Karpas-422 (cell line): ENCODE data around the gene ARHGEF4. TPM values are rescaled to one million over a fixed set of nuclear protein-coding genes. Genes with fewer than 3 reads are reported as not detected.

Experiments
- DNase-seq: peaks from one replicate; pipeline ENCODE4 v3.0.0-alpha.2; 2015
- H2AFZ ChIP-seq: fragments of 200-600 bp; sonication (generic); 2 replicates; pipeline ENCODE4 v1.6.1; 2014; ENCODE audit warnings: antibody characterized with exemption, low read length, mixed read lengths
- H3K27ac ChIP-seq: fragments of 200-600 bp; sonication (generic); 2 replicates; pipeline ENCODE4 v1.5.1; 2014; ENCODE audit warnings: mild to moderate bottlenecking, low read length, moderate library complexity
- H3K27me3 ChIP-seq: fragments of 200-600 bp; sonication (generic); 2 replicates; pipeline ENCODE4 v1.6.1; 2014; ENCODE audit warnings: low read length, mixed read lengths
- H3K36me3 ChIP-seq: fragments of 200-600 bp; sonication (generic); 2 replicates; pipeline ENCODE4 v1.6.1; 2014; ENCODE audit warnings: low read length, mixed read lengths; ENCODE audit not compliant: insufficient read depth
- H3K4me1 ChIP-seq: fragments of 200-600 bp; sonication (generic); 2 replicates; pipeline ENCODE4 v1.6.1; 2014; ENCODE audit warnings: mild to moderate bottlenecking, low read length, mixed read lengths
- H3K4me2 ChIP-seq: fragments of 200-600 bp; sonication (generic); 2 replicates; pipeline ENCODE4 v1.6.1; 2014; ENCODE audit warnings: low read length, low read depth, mild to moderate bottlenecking; ENCODE audit not compliant: poor library complexity, severe bottlenecking
- H3K4me3 ChIP-seq: fragments of 200-600 bp; sonication (generic); 2 replicates; pipeline ENCODE4 v1.5.1; 2014; ENCODE audit warnings: mild to moderate bottlenecking, antibody characterized with exemption, low read length, mixed read lengths
- H3K79me2 ChIP-seq: fragments of 200-600 bp; sonication (generic); 2 replicates; pipeline ENCODE4 v1.6.1; 2014; ENCODE audit warnings: mild to moderate bottlenecking, low read length, mixed read lengths
- H3K9ac ChIP-seq: fragments of 200-600 bp; sonication (generic); 2 replicates; pipeline ENCODE4 v1.6.0; 2014; ENCODE audit warnings: low read length
- H3K9me2 ChIP-seq: fragments of 200-600 bp; sonication (generic), shearing (Covaris generic); replicated peaks from 2 replicates; pipeline ENCODE4 v1.6.0; 2014; ENCODE audit warnings: mild to moderate bottlenecking, low read length, moderate library complexity; ENCODE audit not compliant: insufficient read depth
- H3K9me3 ChIP-seq: fragments of 300-700, 200-600 bp; sonication (generic); 2 replicates; pipeline ENCODE4 v1.6.1; 2014; ENCODE audit warnings: low read length, mixed read lengths
- H4K20me1 ChIP-seq: fragments of 200-600 bp; sonication (generic); 2 replicates; pipeline ENCODE4 v1.6.1; 2014; ENCODE audit warnings: mild to moderate bottlenecking, antibody characterized with exemption, low read length, low read depth; ENCODE audit not compliant: insufficient read depth
- total RNA-seq: library from RNA; depleted of rRNA; stranded (reverse); fragments of >200 nt; shearing (Covaris generic); gene quantifications from 2 replicates; pipeline ENCODE4 v1.2.3, GENCODE V29; 2014; ENCODE audit warnings: low replicate concordance

Gene ARHGEF4
- total RNA-seq, 1 experiment from 2014 or later: not detected

DNA sequence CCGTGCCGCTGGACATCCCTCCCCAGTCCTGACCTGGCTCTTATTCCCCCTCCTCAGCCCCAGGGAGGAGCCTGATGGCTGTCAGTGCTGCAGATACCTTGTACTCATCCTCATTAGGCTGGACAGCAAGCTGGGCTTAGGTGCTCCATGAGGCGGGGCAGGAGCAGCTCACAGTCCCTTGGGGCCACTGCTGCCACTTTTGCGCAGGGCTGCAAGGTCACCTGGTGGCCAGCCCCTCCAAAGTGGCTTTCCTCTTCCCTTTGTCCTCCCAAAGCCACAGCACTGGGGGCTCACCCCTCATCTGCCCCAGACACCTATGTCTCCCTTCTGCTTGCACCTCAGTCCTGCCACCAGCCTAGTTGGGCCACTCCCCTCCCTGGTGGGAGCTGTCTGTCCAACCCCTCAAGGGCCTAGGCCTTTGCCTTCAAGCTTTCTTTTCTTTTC is 195.7 kb downstream of the ARHGEF4 start:
- no peaks in the 10 kb centered on the region for H3K79me2 ChIP-seq
- no peak for DNase-seq
- no peaks in the 10 kb centered on the region for H3K27me3 ChIP-seq
- H2AFZ ChIP-seq: no peak overlapping the region
- peaks cover 6% of the 10 kb centered on the region; the same call in 1 of the 2 replicates for H4K20me1 ChIP-seq
- no peak overlapping the region for H3K4me3 ChIP-seq
- H3K36me3 ChIP-seq: no peaks in the 10 kb centered on the region
- H3K4me1 ChIP-seq: no peaks in the 10 kb centered on the region
- H3K9ac ChIP-seq: no peak overlapping the region
- H3K9me2 ChIP-seq: no peaks in the 10 kb centered on the region
- H3K4me2 ChIP-seq: no peak overlapping the region
- H3K27ac ChIP-seq: no peak overlapping the region
- H3K9me3 ChIP-seq: no peaks in the 10 kb centered on the region

GRCh38 chr2:131033786-131034121 is 197.0 kb downstream of the ARHGEF4 start:
- Histone ChIP-seq H3K27ac (no peak overlapping the region), H3K4me3 (no peak overlapping the region), H4K20me1 (peaks cover 9% of the 10 kb centered on the region; the same call in 1 of the 2 replicates), H3K4me2 (no peak overlapping the region), H3K9ac (no peak overlapping the region), H2AFZ (no peak overlapping the region), H3K4me1 (no peaks in the 10 kb centered on the region), H3K9me2 (no peaks in the 10 kb centered on the region), H3K36me3 (no peaks in the 10 kb centered on the region), H3K79me2 (no peaks in the 10 kb centered on the region), H3K9me3 (no peaks in the 10 kb centered on the region), H3K27me3 (no peaks in the 10 kb centered on the region)
- DNase-seq: no peak

DNA sequence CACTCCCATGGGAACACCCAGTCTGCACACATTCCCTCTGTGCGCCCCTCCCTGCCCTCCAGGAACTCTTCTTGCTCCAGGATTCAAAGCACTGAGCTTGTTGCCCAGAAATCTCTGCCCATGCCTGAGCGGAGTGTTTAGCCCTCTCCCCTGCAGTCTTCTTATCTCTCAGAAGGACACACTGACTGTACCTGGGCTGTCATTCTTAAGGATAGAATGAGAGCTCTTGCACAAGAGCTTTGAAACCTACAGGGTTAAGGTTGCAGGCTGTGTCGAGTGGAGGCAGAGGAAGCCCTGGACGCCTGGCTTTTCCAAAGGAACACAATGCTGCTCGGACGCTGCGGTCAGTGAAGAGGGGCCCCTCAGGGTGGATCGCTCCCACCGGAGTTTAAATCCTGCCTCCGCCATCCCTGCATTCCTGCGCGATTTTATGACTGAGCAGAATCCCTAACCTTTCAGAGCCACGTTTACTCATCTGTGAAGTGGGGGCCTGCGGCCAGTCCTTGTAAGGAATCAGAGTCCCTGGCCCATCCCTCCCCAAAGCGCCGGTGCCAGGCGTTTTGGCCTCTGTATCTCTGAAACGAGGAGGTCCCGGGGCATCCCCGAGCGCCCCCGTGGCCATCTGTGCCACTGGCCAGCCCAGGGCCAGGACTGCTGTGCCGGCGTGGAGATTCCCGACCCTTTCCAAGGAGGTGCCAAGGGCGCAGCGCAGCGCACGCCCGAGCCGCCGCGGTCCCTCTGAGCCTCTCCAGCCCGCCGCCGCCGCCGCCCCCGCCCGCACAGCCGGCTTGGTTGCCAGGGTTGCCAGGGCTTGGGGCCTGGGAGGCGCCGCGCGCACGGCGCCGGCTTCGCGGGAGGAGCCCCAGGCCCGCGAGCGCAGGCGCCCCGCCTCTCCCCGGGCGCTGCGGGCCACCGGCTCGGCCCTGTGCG is 197.7 kb downstream of the ARHGEF4 start:
- Histone ChIP-seq H3K79me2 (no peaks in the 10 kb centered on the region), H3K9me3 (no peaks in the 10 kb centered on the region), H3K9me2 (no peaks in the 10 kb centered on the region), H3K4me3 (no peak overlapping the region), H3K27me3 (no peaks in the 10 kb centered on the region), H3K4me2 (no peak overlapping the region), H3K9ac (no peak overlapping the region), H3K27ac (no peak overlapping the region), H3K36me3 (no peaks in the 10 kb centered on the region), H3K4me1 (no peaks in the 10 kb centered on the region), H2AFZ (no peak overlapping the region), H4K20me1 (peaks cover 9% of the 10 kb centered on the region; the same call in 1 of the 2 replicates)
- no peak for DNase-seq

- H3K9ac ChIP-seq: no peak overlapping the region
- no peak overlapping the region for H3K4me3 ChIP-seq
- H3K36me3 ChIP-seq: no peaks in the 10 kb centered on the region
- no peaks in the 10 kb centered on the region for H3K79me2 ChIP-seq
- no peaks in the 10 kb centered on the region for H3K4me1 ChIP-seq
- H3K4me2 ChIP-seq: no peak overlapping the region
- no peak overlapping the region for H3K27ac ChIP-seq
- peaks cover 9% of the 10 kb centered on the region; the same call in 1 of the 2 replicates for H4K20me1 ChIP-seq
- no peaks in the 10 kb centered on the region for H3K9me3 ChIP-seq
- H2AFZ ChIP-seq: no peak overlapping the region
- DNase-seq: no peak
- no peaks in the 10 kb centered on the region for H3K27me3 ChIP-seq
- H3K9me2 ChIP-seq: no peaks in the 10 kb centered on the region
Observed at GRCh38 chr2:131035112-131035825, 198.6 kb downstream of the ARHGEF4 start.

- DNase-seq: no peak
- H3K4me3 ChIP-seq: no peak overlapping the region
- H3K9me2 ChIP-seq: no peaks in the 10 kb centered on the region
- no peaks in the 10 kb centered on the region for H3K4me1 ChIP-seq
- H3K36me3 ChIP-seq: no peaks in the 10 kb centered on the region
- H4K20me1 ChIP-seq: peaks cover 9% of the 10 kb centered on the region; the same call in 1 of the 2 replicates
- H3K9ac ChIP-seq: no peak overlapping the region
- no peaks in the 10 kb centered on the region for H3K27me3 ChIP-seq
- H3K79me2 ChIP-seq: no peaks in the 10 kb centered on the region
- H3K9me3 ChIP-seq: no peaks in the 10 kb centered on the region
- no peak overlapping the region for H2AFZ ChIP-seq
- no peak overlapping the region for H3K4me2 ChIP-seq
- no peak overlapping the region for H3K27ac ChIP-seq
Observed at GRCh38 chr2:131035826-131036231, 199.1 kb downstream of the ARHGEF4 start.

DNA sequence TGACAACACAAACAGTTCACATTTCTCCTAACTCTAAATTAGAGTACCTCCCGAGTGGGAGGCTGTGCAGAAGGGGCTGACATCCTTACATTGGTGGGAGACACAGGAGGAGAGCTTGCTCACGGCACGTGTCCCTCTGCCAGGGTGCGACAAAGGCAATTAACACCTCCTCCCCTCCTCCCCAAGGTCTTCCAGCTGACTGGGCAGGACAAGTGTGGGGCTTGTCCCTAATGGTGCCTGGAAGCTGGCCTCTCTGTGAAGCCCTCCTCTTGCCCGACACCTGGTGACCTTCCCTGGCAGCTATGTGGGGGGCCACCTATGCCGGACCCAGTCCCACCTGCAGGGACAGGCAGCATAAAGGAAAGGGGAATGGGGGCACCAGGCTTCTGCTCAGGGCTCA is 199.6 kb downstream of the ARHGEF4 start:
- no peak overlapping the region for H3K9ac ChIP-seq
- no peaks in the 10 kb centered on the region for H3K4me1 ChIP-seq
- H3K4me3 ChIP-seq: no peak overlapping the region
- no peak overlapping the region for H2AFZ ChIP-seq
- H3K4me2 ChIP-seq: no peak overlapping the region
- H3K79me2 ChIP-seq: no peaks in the 10 kb centered on the region
- DNase-seq: no peak
- no peaks in the 10 kb centered on the region for H3K27me3 ChIP-seq
- H3K36me3 ChIP-seq: no peaks in the 10 kb centered on the region
- no peaks in the 10 kb centered on the region for H3K9me3 ChIP-seq
- H3K9me2 ChIP-seq: no peaks in the 10 kb centered on the region
- H4K20me1 ChIP-seq: peaks cover 9% of the 10 kb centered on the region; the same call in 1 of the 2 replicates
- H3K27ac ChIP-seq: no peak overlapping the region

GRCh38 chr2:131036696-131037397 is 200.1 kb downstream of the ARHGEF4 start:
- Histone ChIP-seq H3K9me3 (no peaks in the 10 kb centered on the region), H4K20me1 (peaks cover 9% of the 10 kb centered on the region; the same call in 1 of the 2 replicates), H3K27ac (no peak overlapping the region), H3K9me2 (no peaks in the 10 kb centered on the region), H3K4me3 (no peak overlapping the region), H3K4me2 (no peak overlapping the region), H3K4me1 (no peaks in the 10 kb centered on the region), H2AFZ (no peak overlapping the region), H3K9ac (no peak overlapping the region), H3K79me2 (no peaks in the 10 kb centered on the region), H3K36me3 (no peaks in the 10 kb centered on the region), H3K27me3 (no peaks in the 10 kb centered on the region)
- DNase-seq: no peak
